ENCODE data around the gene CATSPERB.

- TF ChIP-seq, protein P1, sequence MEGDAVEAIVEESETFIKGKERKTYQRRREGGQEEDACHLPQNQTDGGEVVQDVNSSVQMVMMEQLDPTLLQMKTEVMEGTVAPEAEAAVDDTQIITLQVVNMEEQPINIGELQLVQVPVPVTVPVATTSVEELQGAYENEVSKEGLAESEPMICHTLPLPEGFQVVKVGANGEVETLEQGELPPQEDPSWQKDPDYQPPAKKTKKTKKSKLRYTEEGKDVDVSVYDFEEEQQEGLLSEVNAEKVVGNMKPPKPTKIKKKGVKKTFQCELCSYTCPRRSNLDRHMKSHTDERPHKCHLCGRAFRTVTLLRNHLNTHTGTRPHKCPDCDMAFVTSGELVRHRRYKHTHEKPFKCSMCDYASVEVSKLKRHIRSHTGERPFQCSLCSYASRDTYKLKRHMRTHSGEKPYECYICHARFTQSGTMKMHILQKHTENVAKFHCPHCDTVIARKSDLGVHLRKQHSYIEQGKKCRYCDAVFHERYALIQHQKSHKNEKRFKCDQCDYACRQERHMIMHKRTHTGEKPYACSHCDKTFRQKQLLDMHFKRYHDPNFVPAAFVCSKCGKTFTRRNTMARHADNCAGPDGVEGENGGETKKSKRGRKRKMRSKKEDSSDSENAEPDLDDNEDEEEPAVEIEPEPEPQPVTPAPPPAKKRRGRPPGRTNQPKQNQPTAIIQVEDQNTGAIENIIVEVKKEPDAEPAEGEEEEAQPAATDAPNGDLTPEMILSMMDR (IDR thresholded peaks at IDR 0.05) = no peak
- no peak for TF ChIP-seq POLR2A (IDR thresholded peaks at IDR 0.05)
Measured at GRCh38 chr14:91731018-91731417, 868 bp downstream of the CATSPERB start.
